GM18508 (cell line): ENCODE data around the gene SLX1A.
A peak's percentile ranks its signal among the peaks of the same experiment; 100 is the strongest.
"Not testable (repeated sequence)": the region's sequence is repeated elsewhere in the genome, so short reads cannot be mapped to it uniquely, and the experiment has no call there.

Experiments used
- ATAC-seq: cut with Tn5 transposase; IDR thresholded peaks from one replicate; pipeline ENCODE4 v1.9.1; 2021; ENCODE audit warnings: moderate number of reproducible peaks; ENCODE audit not compliant: insufficient read depth, unreplicated experiment

SLX1A gene

GRCh38 chr16:30183233-30184095 is 10.2 kb upstream of the SLX1A start, which contains the start of gene CORO1A:
Gene CORO1A, plus strand, starts transcription at chr16:30183602. Its CDS starts 1,608 bp downstream, at chr16:30185210.
- no peak for ATAC-seq

GRCh38 chr16:30184096-30184890 is 9.4 kb upstream of the SLX1A start:
- ATAC-seq, result no peak

GRCh38 chr16:30184891-30185682 is 8.6 kb upstream of the SLX1A start:
- no peak for ATAC-seq

GRCh38 chr16:30185683-30186421 is 7.8 kb upstream of the SLX1A start:
- no peak for ATAC-seq

- ATAC-seq, result no peak
Observed at GRCh38 chr16:30186444-30186781, 7.3 kb upstream of the SLX1A start.

GRCh38 chr16:30186782-30187555 is 6.7 kb upstream of the SLX1A start:
- ATAC-seq, result no peak

GRCh38 chr16:30187556-30187865 is 6.2 kb upstream of the SLX1A start:
- ATAC-seq, result no peak

GRCh38 chr16:30187971-30188561 is 5.6 kb upstream of the SLX1A start:
- ATAC-seq, result no peak

- ATAC-seq, result not testable (repeated sequence)
Observed at GRCh38 chr16:30191158-30191557, 2.5 kb upstream of the SLX1A start.

GRCh38 chr16:30193098-30193497 is 577 bp upstream of the SLX1A start:
- ATAC-seq, result not testable (repeated sequence)

GRCh38 chr16:30194172-30194925 is 674 bp downstream of the SLX1A start:
- peak; percentile 33 for ATAC-seq

- not testable (repeated sequence) for ATAC-seq
Observed at GRCh38 chr16:30197001-30197400, 3.3 kb downstream of the SLX1A start.

GRCh38 chr16:30199049-30199448 is 5.4 kb downstream of the SLX1A start, which contains the start of gene SULT1A3:
Gene SULT1A3, plus strand, starts transcription at chr16:30199255. Its CDS starts 1,474 bp downstream, at chr16:30200729.
- not testable (repeated sequence) for ATAC-seq

GRCh38 chr16:30199608-30200343 is 6.1 kb downstream of the SLX1A start:
- not testable (repeated sequence) for ATAC-seq

GRCh38 chr16:30205541-30206236 is 12.0 kb downstream of the SLX1A start:
- not testable (repeated sequence) for ATAC-seq

- ATAC-seq, result not testable (repeated sequence)
Observed at GRCh38 chr16:30206252-30206651, 12.6 kb downstream of the SLX1A start.
